HG03097 (cell line): ENCODE measurements around the gene VDR.

ENCODE experiments used
- ATAC-seq: cut with Tn5 transposase; IDR thresholded peaks from one replicate; pipeline ENCODE4 v1.9.1; 2021; ENCODE audit not compliant: unreplicated experiment, low FRiP score

Gene VDR

DNA sequence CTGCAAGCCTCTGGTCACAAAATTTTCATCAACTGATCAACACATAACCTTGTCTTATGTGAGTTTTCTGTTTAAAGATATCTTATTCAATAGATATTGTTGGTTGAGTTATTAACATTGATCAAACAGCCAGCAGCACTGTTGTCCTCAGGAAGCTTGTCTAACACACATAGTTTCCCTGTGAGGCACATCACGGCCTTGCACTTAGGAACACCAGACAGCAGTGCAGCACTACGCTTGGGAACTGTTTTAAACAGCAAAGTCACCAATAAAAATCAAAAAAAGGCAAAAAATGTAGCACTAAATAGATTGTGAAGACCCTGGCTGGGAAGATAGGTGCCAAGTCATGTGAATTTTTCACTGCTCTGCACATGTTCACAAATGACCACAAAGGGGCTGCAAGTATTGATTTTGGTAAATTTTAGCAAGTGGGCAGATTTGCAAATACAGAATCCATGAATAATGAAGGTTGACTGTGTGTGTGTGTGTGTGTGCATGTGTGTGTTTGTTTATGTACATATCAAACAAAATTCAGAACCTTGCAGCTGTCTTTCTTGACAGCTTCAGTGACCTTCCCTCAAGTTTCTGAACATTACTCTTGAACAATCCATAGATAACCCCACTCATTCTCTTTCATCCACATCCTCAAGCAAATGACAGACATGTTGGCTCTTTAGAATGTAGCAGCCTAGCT, 28.9 kb downstream of the VDR start:
- no peak for ATAC-seq

DNA sequence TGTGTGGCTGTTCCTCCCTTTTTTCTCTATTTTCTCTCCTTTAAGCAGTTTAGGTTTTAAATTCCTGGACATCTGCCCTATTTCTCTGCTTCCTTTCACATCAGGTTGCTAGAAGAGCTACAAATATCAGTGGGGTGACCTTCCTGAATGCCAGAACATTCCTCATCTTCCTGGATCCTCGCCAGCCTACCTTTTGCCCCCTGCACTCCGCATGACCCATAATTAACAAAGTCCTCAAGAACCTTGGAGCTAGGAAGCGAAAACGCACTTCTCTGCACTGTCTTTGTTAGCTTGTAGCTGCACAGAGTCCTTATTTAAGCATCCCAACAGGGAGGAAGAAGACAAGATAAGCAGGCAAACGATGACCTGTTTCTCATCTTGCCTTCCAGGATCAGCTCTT, 30.5 kb downstream of the VDR start:
- no peak for ATAC-seq

DNA sequence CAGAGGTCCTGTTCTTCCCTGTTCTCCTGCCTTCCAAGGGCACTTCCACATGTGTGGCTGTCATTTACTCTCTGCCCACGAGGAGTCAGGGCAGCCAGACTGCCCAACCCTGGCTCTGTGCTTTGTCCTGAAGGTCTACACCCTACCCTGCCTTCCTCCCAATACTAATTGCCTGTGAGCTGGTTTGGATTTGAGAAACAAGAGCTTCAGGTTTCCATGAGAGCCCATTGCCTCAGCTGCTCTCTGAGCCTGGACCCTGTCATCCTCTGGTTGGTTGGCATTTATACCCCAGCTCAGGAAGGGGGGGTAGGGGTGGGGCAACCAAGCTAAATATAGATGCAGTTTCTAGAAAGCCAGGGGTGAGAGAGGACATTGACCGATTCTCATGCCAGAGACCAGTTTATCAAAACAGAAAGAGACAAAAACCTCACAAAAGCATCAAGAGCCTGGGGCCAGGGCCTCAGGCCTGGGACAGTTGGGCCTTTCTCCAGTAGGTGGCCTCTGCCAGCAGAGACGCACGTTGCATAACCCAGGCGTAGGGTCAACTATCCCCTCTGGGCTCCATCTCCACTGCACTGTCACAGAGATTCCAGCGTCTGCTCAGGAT, 34.5 kb downstream of the VDR start:
- no peak for ATAC-seq

GRCh38 chr12:47868552-47869031, 36.2 kb downstream of the VDR start:
- peak; percentile 70 for ATAC-seq

GRCh38 chr12:47868041-47868440, 36.8 kb downstream of the VDR start:
- ATAC-seq = no peak

GRCh38 chr12:47867495-47867941, 37.3 kb downstream of the VDR start:
- no peak for ATAC-seq

GRCh38 chr12:47864646-47865235, 40.1 kb downstream of the VDR start:
- no peak for ATAC-seq

- no peak for ATAC-seq
These were observed 40.8 kb downstream of the VDR start for GRCh38 chr12:47863985-47864384.

- no peak for ATAC-seq
These were observed 41.3 kb downstream of the VDR start for GRCh38 chr12:47863467-47863866.

- no peak for ATAC-seq
These were observed 41.9 kb downstream of the VDR start for GRCh38 chr12:47862881-47863280.

- ATAC-seq = no peak
These were observed 42.5 kb downstream of the VDR start for GRCh38 chr12:47862167-47862750.

- no peak for ATAC-seq
These were observed 43.9 kb downstream of the VDR start for GRCh38 chr12:47860873-47861272.

GRCh38 chr12:47860279-47860841, 44.4 kb downstream of the VDR start:
- no peak for ATAC-seq

GRCh38 chr12:47858511-47859266, 46.1 kb downstream of the VDR start:
- no peak for ATAC-seq

DNA sequence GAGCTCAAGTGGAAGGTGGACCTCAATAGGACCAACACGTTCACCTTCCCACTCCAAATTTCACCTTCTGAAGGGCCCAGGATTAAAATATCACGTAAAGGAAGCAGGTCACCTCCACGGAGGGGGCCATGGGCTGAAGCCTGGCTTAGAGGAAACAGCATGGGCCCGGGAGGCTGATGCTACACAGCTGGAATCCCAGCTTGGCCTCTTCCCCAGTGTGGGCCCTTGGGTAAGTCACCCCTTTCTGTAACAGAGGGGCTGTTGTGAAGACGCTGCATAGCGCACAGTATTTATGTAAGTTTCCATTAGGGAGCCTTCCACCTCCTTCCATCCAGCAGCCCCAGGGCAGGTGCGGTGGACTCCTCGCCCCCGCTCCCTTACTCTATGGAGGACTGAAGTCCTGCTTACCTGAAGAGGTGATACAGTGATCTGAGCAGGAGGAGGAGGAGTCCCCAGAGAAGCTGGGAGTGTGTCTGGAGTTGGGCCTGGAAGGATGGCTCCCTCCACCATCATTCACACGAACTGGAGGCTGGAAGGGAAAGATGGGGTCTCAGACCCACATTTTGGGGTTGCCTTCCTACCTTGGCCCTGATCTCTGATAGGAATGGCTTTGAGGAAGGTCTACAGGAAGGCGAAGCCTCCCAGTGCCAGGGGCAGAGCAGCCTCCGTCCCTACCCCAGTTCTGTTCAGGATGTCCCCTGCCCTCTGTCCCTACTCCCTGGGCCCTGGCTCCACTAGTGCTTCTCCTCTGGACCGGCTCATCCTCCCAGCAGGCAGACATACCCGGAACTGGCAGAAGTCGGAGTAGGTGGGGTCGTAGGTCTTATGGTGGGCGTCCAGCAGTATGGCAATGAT, 47.8 kb downstream of the VDR start:
- ATAC-seq = no peak

GRCh38 chr12:47856094-47856493, 48.7 kb downstream of the VDR start:
- no peak for ATAC-seq

- ATAC-seq = no peak
These were observed 49.3 kb downstream of the VDR start for GRCh38 chr12:47855502-47855901.

DNA sequence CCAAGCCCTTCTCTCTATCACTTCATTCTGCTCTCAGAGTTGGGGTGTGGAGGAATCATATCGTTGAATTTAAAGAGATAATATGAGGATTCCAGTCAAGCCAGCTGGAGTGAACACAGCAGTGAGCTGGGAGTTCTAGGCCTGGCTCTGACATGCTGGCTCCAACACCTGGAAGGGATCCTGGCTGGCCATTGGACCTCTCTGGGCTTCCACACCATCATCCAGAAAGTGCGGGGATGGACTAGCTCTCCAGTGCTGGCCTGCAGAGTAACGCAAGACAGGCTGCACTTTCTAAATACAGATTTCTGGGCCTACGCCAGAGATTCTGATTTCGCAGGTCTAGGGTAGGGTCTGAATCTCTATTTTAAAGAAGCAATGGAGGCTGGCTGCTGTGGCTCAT, 50.3 kb downstream of the VDR start:
- ATAC-seq = no peak

GRCh38 chr12:47852096-47852571, 52.7 kb downstream of the VDR start:
- no peak for ATAC-seq
